HG02943 (cell line): ENCODE measurements around the gene SPRED2.

Source experiments
- ATAC-seq: cut with Tn5 transposase; IDR thresholded peaks from one replicate; pipeline ENCODE4 v1.9.1; 2021; ENCODE audit warnings: mild to moderate bottlenecking, low read depth, moderate library complexity; ENCODE audit not compliant: unreplicated experiment

SPRED2 gene

DNA sequence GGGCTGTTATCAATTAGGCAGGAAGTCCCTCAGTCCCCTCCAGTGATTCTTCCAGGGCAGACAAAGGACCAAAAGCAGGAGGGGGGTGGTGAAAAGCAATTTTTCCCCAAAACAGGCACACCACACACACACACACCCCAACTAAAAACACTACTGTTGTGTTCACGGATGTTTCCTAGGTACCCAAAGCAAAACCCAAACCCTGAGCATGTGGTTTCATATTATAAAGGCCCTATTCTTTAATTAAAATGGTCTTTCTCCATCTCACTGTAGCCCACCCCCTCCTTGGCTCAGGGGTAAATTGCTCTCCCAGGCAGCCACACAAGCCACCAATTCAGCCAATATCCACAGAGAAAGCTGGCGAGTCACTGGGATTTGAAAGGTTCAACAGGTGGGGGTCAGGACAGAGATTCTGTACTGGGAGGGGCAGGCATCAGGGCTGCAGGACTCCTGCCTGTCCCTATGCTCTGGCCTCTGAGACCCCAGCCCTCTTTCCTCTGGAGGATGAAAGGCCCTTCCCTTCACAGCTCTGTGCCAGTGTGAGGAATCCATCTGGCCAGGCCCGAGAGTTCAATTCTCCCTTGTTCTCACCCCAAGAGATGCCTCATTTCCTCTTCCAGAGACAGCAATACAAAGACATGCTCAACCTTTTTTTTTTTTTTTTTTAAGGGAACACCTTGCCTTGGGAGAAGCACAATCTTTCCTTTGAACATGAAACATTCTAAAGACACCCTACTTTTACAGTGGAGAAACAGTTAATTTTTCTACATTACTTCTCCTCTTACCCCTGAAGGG is 43.6 kb downstream of the SPRED2 start:
- ATAC-seq, result no peak

DNA sequence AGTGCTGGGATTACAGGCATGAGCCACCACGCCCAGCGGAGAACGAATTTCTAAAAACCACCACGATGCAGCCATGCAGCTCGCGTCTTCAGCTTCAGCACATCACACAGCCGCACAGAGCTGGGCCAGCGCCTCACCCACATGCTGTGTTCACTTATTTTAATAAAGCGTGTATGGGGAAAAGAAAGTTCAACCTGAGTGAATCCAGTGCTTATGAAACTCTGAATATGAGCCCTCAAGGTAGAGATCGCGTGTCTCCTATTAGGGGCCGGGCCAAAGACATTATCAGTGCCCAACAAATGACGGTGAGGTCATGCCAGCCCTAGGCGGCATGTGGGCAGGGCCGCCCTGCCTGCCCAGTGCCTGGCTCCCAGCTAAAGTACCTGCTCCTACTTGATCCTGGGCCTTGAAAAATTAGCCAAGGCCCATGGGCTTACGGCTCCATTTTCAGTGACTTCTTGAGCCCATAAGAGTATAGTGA is 44.3 kb downstream of the SPRED2 start:
- ATAC-seq, result peak; percentile 61

DNA sequence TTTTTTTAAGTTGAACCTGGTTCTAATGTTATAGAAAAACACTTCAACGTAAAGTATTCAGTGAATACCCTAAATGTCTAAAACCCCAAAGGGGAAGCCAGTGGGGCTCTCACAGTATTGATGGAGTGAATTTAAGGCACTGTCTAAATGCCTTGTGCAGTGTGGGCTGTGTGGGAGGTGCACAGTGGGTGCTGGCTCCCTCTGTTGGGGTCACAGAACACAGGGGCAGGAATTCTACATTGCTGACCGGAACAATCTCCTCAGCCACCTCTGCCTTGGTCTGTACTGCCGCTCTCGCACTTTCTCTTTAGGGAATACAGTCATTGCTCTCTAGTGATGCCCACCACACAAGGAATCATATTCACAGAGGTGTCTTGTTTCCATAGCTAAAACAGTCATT is 45.4 kb downstream of the SPRED2 start:
- no peak for ATAC-seq

DNA sequence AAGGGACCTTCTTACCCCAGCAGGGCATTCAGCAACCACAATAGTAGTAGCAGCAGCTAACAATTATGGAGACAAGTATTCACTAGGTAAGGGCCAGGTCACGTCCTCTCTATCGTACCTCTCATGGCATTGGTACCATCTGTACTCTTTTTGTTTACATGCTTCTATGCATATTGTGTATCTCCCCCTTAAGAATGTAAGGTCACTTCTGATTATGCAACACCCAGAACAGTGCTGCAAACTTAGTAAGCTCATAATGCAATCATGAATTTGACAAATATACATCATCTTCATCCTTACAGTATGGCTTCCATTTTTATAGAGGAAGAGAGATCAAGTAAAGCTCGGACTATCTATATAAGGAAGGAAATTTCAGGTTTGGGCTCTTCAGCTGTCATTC is 46.1 kb downstream of the SPRED2 start:
- no peak for ATAC-seq

DNA sequence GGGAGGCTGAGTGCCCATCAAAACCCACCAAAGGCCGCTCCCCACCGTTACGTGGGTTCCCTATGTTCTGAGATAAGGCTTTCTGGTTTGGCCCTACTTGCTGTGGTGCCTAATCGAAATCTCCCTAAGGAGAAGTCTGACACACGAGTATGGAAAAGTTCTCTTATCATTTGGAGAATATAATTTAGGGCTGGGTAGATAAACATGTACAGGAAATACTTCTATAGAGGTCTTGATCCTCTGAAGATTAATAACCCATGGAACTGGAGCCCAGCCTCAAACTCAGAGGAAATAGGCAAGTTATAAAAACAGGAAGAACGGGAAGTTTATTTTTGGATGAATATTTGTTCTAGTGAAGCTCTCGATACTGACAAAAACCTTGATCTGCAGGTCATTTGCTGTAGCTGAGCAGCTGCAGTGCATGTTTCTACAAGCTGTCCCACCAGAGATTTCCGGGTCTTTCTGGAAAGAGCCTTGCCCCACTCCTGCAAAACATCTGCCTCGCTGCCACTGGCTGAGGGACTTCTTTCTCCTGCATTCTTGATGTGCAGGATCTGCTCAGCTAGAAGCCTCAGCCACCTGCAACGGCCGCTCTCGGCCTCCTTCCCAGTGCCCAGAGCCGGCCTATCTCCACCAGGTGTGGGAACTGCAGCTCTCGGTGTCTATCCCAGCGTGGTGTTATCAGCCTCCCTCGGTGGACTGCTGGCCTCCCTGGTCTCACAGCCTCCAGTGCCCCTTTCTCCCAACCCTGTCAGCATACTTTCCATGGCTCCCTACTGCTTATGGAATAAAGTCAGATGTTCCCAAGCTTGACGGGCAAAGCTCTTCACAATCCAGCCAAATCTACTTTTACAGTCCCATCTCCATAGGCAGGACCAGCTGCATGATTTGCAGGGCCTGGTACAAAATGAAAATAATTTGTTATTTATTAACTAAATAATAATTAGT is 48.6 kb downstream of the SPRED2 start:
- no peak for ATAC-seq

DNA sequence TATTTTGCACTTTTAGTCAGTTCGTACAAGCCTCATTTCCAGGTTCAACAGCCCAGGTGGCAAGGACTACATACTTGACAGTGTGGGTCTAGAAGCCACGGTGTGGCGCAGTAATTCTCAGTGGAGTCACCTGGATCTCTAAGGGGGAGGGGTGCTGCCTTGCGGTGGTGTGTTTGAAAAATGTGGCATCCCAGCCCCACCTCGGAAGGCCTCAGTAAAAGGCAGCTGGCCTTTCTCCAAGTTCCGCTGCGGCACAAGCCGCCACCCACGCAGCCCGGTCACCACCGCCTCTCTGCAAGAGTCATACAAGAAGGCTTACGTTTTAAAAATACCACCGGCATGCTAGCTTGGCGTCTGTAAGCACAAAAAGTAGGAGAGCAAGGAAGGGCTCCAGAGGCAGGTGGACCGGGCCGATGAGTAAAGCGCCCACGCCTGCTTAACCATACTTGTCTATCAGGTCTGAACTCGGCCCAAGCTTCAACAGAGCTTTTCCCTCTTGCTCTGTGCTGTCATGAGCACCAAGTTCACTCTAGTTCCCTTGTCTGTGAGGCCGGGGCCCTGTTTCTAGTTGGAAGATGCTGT is 49.5 kb downstream of the SPRED2 start:
- peak; percentile 74 for ATAC-seq

DNA sequence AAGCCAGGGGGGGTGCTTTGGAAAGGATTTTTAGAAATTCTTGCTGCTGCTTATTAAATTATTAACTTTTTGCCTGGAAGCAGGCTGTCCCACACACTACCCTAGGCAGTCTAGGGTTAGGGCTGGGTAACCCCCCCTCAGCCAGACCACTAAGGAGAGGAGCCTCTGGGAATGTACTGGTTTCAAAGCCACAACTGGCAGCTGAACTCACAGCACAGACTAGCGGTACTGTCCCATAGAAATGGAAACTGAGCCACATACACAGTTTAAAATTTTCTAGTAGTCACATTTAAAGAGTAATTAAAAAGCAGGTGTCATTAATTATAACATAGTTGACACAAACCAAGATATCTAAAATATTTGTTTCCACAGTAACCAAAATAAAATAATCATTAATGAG is 50.1 kb downstream of the SPRED2 start:
- ATAC-seq, result no peak

DNA sequence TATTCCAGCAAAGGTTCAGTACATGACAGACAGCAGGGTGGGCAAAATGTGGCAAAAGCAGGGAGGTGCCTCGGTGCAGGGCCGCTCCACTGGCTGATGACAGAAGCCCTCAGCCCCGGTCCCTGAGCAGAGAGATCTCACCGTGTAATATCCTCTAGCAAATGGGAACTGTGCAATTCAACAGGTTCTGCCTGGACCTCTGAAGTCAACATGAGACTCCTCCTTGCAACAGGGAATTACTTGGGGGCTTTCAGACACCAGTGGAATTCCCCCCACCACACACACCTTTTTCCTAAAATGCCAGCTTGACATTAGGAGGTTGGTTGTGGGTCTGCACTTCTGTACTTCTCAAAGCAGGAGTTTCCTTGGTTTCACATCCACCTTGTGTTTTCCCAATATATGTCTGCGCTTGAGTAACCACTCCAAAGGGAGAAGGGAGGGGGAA is 50.8 kb downstream of the SPRED2 start:
- ATAC-seq, result no peak

DNA sequence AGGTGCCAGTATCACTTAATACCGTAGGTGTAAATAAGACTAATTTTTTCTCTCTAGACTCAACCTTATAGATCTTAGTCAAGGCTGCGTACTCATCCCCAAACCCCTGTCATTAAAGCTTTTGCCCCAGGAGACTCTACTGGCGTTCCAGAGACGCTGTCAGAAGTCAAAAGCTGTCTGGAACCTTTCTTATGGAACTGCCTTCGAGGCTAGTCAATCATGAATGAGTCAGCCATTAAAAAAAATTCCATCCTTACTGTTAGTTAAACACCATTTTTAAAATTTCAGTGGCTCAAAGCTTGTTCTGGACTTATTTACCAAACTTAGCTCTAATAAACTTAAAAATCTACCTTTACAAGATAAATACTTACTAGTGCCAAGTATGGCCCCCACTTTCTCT is 52.1 kb downstream of the SPRED2 start:
- no peak for ATAC-seq

DNA sequence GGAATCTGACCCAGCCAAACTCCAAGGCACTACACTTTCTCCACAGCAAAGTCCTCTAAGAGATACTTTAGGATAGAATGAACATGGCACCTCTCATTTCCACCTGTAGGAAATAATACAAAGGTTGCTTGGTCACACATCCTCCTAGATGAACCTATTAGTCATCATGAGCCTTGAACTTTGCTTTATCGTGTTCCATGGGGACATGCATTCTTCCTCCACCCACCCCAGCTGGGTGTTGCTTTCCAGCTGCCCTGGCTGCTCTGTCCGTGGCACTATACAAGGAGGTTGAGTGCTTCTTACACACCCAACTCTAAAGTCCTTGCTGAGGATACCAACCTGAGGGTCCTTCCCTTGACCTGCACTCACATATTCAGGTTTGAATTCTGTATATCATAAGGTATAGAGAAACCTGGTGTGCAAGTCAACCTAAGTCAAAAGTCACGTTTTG is 52.7 kb downstream of the SPRED2 start:
- ATAC-seq, result no peak

DNA sequence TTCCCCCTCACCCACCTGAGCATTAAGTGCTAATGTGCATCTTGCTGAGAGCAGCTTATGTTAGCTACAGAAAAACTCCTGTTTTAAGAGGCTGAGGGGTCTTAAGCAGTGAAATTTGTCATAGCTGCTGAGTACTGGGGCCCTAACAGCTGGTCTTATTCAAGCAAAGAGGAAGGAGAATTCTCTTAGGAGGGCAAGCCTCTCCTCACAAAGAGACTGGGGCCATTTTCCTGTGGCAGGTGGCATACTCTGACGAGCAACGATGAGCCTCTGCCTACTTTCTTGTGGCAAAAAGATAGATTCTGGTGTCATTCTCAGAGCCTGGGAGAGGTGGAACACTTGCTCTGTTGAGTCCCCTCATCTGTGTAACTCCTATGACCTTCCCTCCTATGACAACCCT is 53.2 kb downstream of the SPRED2 start:
- no peak for ATAC-seq

DNA sequence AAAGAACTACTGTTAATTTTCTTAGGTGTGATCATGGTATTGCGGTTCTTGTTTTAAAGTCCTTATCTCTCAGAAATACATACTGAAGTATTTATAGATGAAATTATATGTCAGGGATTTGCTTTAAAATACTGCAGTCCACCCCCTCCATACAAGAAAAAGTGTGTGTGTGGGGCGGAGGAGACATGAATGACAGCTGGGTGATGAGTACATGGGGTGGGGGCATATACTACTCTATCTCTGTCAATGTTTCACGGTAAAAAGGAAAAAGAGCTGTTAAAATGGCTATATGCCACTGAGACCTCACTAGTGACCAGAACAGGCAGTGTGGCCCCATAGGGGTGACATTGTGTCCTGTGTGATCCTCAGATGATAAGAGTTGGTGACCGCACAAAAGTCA is 54.1 kb downstream of the SPRED2 start:
- ATAC-seq, result no peak

DNA sequence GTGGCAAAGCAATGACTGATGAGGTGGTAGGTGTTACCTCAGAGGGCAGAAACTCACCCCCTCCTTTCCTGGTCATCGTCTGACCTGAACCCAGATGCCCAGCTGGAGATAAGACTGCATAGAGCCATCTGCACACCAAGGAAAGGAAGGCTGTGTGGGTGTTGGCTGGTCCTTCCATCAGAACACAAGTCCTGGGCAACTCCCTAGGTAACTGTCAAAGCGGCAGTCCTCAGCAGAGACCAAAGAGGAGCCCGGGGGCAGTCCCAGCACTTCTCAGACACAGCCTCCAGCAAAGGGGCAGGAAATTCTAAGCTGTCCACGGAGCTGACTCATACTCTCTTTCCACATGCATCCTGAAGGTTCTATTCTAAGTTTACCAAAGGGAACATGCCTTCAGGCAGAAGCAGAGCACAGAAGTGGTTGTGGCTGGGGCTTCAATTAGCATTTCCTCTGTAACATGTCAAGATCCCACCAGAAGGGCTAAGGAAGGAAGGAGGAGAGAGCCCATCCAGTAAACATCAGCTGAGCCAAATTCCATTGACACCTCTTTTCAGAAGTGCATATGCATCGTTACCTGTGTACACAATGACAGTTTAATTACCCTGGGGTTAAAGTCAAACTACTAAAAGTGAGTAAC is 54.7 kb downstream of the SPRED2 start:
- ATAC-seq, result no peak

DNA sequence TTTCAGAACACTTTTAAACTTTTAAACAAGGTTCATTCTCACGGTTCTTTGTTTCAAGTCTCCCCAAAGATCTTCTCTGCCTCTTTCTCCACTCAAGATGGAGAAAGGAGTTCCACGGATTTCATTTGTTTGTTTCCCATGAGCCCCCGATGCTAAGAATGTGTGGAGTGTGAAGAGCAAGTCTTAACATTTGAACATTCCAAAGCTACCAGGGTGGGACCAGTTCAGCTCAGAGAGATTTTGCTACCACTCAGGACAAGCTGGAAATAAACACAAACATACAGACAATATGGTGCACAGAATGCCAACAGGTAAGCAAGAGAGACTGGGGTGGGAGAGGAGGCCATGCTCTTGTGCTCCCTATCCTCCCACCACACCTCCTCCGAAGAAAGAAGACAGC is 56.7 kb downstream of the SPRED2 start:
- no peak for ATAC-seq

DNA sequence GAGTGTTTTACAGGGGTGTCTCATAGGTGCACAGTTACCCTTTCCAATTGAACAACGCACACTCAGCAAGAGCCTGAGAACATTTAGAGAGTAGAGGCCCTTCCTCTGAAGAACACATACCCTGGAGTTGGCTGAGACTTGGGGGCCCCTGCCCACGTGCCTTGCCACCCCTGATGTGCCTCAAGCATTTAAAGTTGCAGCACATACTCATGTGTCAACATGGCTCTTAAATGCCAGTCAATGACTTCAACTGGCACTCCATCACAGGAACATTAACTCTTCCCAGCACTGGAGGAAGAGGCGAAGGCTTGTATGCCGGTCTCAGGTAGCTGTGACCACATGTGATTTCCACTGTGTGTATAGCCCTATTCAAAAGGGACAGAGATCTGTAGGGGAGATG is 57.4 kb downstream of the SPRED2 start:
- no peak for ATAC-seq

DNA sequence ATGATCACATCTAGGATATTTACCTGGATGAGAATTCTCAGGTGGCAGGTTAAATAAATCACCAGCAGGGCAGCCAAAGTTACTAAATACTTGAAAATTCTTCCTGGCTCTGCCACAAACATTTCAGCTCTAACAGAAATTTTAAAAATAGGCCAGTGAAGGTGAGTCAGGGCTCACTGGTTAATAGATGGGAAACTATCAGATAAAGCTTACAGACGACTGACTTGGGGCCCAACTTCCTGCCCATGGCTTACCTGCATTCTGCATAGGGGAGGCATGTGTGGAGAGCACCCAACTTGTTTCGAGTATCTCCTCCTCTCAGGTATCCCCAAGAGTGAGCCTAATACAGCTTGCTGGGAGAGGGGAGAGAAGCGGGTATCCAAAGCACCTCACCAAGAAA is 57.8 kb downstream of the SPRED2 start:
- no peak for ATAC-seq

DNA sequence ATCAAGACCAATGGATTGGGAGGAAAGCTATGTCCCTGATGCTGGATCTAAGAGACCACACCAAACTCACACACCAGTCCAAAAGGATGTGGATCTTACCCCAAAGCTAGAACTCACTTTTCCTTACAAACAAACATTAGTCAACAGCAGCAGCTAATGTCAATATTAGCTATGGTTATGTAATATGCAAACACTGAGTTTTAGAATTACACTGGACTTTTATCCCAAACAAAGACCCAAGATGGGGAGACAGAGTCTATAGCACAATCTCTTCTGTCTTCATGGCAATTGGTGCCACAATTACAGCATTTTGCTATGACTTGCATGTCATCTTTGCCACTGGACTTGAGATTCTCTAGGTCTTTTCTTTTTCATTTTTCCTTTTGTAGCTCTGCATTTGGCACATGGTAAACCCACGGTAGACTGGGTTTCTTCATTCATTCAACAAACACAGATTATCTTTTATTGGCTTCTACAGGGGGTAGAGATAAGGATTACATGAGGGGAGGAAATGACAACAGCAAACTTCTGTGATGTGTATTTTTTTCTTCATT is 59.0 kb downstream of the SPRED2 start:
- no peak for ATAC-seq

DNA sequence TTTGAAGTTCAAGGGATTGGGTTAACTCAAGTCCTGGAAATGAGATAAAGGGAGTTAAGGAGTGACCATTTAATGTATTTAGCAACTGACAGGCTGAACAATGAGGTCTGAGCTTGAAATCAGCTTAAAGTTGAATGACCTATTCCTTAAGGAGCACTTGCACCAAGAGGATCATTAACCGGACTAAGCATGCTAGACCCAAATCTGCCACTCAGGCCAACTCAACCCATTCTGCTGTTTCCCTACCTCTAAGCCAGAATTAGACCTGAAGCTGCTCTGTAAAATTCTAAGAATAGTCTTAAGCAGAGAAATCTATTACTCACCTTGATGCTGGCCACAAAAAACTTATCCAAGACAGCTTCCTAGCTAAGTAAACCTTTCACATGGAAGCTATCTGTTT is 59.8 kb downstream of the SPRED2 start:
- ATAC-seq, result no peak

DNA sequence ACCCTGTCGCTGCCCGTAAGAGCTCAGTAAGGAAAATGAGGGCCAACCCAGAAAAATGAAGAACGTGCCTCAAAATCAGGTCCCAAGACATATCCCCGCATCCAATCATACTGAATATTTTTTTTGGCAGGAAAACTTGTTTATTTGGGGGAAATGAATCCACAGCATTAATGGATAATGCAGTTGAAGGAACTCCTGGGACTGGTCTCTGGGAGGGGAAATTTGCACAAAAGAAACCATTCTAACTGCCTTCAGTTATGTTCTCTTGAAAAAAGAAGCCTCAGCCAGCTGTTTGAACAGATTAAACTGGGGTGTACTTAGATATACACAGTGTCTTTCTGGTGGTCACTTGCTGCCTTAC is 61.3 kb downstream of the SPRED2 start:
- no peak for ATAC-seq

DNA sequence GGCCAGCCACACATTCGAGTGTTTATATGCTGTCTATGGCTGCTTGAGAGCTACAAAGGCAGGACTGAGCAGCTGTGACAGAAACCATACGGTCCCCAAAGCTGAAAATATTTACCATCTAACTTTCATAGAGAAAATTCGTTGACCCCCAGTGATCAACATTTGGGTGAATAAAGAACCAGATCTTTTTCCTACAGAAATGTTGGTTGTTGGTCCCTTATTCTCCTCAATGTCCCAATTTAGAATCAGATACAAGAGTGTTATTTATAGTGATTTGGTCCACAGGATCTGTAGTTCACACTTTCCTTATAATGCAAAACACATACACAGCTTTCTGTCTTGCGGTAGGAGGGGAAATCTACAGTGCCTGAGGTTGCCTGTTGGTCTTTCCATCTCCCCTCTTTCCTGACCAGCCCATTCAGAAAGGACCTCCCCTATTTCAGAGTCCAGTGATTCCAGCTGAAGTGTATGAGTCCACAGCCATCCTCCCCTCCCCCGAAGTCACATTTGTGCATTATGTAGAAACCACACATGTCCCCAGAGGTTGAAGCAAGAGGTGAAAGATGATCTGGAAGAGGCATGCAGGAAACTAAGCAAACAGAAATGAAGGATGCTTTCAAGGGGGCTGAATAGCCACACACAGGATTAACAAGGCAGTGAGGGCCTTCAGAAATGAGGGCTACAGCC is 61.9 kb downstream of the SPRED2 start:
- peak; percentile 60 for ATAC-seq
